DND-41 (cell line): ENCODE measurements around the gene ABCC4.

Source experiments
- CTCF ChIP-seq: IDR thresholded peaks from 2 replicates; pipeline ENCODE4 v1.5.1; 2012; ENCODE audit warnings: borderline replicate concordance, low read length, moderate library complexity, mild to moderate bottlenecking; ENCODE audit not compliant: poor library complexity, severe bottlenecking; ENCODE audit errors: extremely low read depth
- EZH2 ChIP-seq: IDR thresholded peaks from 3 replicates; pipeline ENCODE4 v1.6.1; 2012; ENCODE audit warnings: borderline replicate concordance, low read depth, mild to moderate bottlenecking, moderate library complexity, low read length, inconsistent platforms; ENCODE audit not compliant: severe bottlenecking

- TF ChIP-seq CTCF (no peak), EZH2 (no peak)
Observed at GRCh38 chr13:95030821-95031343, 270.4 kb downstream of the ABCC4 start.
